GM21526 (cell line): ENCODE data around the gene GALNT17.

Experiments used
- ATAC-seq: cut with Tn5 transposase; IDR thresholded peaks from one replicate; pipeline ENCODE4 v1.9.1; 2021; ENCODE audit warnings: moderate library complexity; ENCODE audit not compliant: unreplicated experiment, low FRiP score

GALNT17 gene

GRCh38 chr7:71484380-71484779, 352.4 kb downstream of the GALNT17 start:
- no peak for ATAC-seq

GRCh38 chr7:71485586-71485985, 353.6 kb downstream of the GALNT17 start:
- no peak for ATAC-seq

GRCh38 chr7:71486414-71486813, 354.5 kb downstream of the GALNT17 start:
- ATAC-seq = no peak

GRCh38 chr7:71486856-71487628, 355.1 kb downstream of the GALNT17 start:
- ATAC-seq = no peak

GRCh38 chr7:71488308-71488707, 356.4 kb downstream of the GALNT17 start:
- ATAC-seq = no peak

GRCh38 chr7:71491336-71491735, 359.4 kb downstream of the GALNT17 start:
- ATAC-seq = no peak

- ATAC-seq = no peak
These were observed 363.9 kb downstream of the GALNT17 start for GRCh38 chr7:71495828-71496227.

- no peak for ATAC-seq
These were observed 365.5 kb downstream of the GALNT17 start for GRCh38 chr7:71497256-71497946.

- ATAC-seq = no peak
These were observed 366.4 kb downstream of the GALNT17 start for GRCh38 chr7:71498381-71498780.

GRCh38 chr7:71504697-71505441, 372.9 kb downstream of the GALNT17 start:
- ATAC-seq = no peak

- ATAC-seq = no peak
These were observed 374.9 kb downstream of the GALNT17 start for GRCh38 chr7:71506822-71507221.

GRCh38 chr7:71507680-71508602, 376.0 kb downstream of the GALNT17 start:
- no peak for ATAC-seq

GRCh38 chr7:71509381-71509780, 377.4 kb downstream of the GALNT17 start:
- ATAC-seq = no peak

- no peak for ATAC-seq
These were observed 379.4 kb downstream of the GALNT17 start for GRCh38 chr7:71511361-71511807.

GRCh38 chr7:71517940-71518699, 386.2 kb downstream of the GALNT17 start:
- ATAC-seq = no peak

GRCh38 chr7:71518880-71519279, 386.9 kb downstream of the GALNT17 start:
- no peak for ATAC-seq

- no peak for ATAC-seq
These were observed 389.6 kb downstream of the GALNT17 start for GRCh38 chr7:71521506-71521905.

- no peak for ATAC-seq
These were observed 394.2 kb downstream of the GALNT17 start for GRCh38 chr7:71526106-71526505.

- ATAC-seq = no peak
These were observed 395.3 kb downstream of the GALNT17 start for GRCh38 chr7:71527213-71527612.
